IgD-negative memory B cell (primary cell): ENCODE measurements around the gene COL6A1. TPM values are rescaled to one million over a fixed set of nuclear protein-coding genes. Genes with fewer than 3 reads are reported as not detected.

Experiments used
- H3K27ac Mint-ChIP-seq, 3 donors: one replicate each; pipeline ENCODE4 v1.8.0; 2020 to 2022; ENCODE audit warnings: mild to moderate bottlenecking in 3 of 3, mixed read lengths in 3 of 3, moderate library complexity in 1 of 3
- H3K27me3 Mint-ChIP-seq: one replicate; pipeline ENCODE4 v1.8.0; 2021; ENCODE audit warnings: mixed read lengths
- H3K36me3 Mint-ChIP-seq: one replicate; pipeline ENCODE4 v1.8.0; 2020; ENCODE audit warnings: mild to moderate bottlenecking, mixed read lengths
- H3K4me1 Mint-ChIP-seq, 3 donors: one replicate each; pipeline ENCODE4 v1.8.0; 2020 to 2022; ENCODE audit warnings: mixed read lengths in 3 of 3, mild to moderate bottlenecking in 1 of 3
- H3K4me3 Mint-ChIP-seq, 4 donors: one replicate each; pipeline ENCODE4 v1.8.0; 2020 to 2022; ENCODE audit warnings: mild to moderate bottlenecking in 4 of 4, mixed read lengths in 4 of 4, moderate library complexity in 3 of 4
- H3K9me3 Mint-ChIP-seq, 3 donors: one replicate each; pipeline ENCODE4 v1.8.0; 2020 to 2021; ENCODE audit warnings: mixed read lengths in 3 of 3, mild to moderate bottlenecking in 1 of 3
- polyA plus RNA-seq: library from polyadenylated mRNA; unstranded; fragments of 300-500 nt; fragmentation: Illumina TruSeq; gene quantifications from one replicate; pipeline ENCODE4 v1.2.3, GENCODE V29; 2021

Gene COL6A1
- polyA plus RNA-seq, 1 donor from 2014 or later = not detected

- H3K27ac Mint-ChIP-seq = no peak overlapping the region
- peaks cover 6% of the 10 kb centered on the region for H3K27me3 Mint-ChIP-seq
- no peaks in the 10 kb centered on the region for H3K4me1 Mint-ChIP-seq
- H3K9me3 Mint-ChIP-seq = no peaks in the 10 kb centered on the region
- no peak overlapping the region for H3K4me3 Mint-ChIP-seq
- no peaks in the 10 kb centered on the region for H3K36me3 Mint-ChIP-seq
These were observed 70.5 kb downstream of the COL6A1 start for GRCh38 chr21:46051821-46052675.

GRCh38 chr21:46052703-46053651 lies 71.4 kb downstream of the COL6A1 start:
- peaks cover 12% of the 10 kb centered on the region for H3K27me3 Mint-ChIP-seq
- H3K4me3 Mint-ChIP-seq = no peak overlapping the region
- H3K9me3 Mint-ChIP-seq = no peaks in the 10 kb centered on the region
- no peak overlapping the region for H3K27ac Mint-ChIP-seq
- no peaks in the 10 kb centered on the region for H3K4me1 Mint-ChIP-seq
- no peaks in the 10 kb centered on the region for H3K36me3 Mint-ChIP-seq

GRCh38 chr21:46054031-46054430 lies 72.5 kb downstream of the COL6A1 start:
- Mint-ChIP-seq H3K27me3 (peaks cover 18% of the 10 kb centered on the region), H3K9me3 (no peaks in the 10 kb centered on the region), H3K4me1 (no peaks in the 10 kb centered on the region), H3K36me3 (no peaks in the 10 kb centered on the region), H3K4me3 (no peak overlapping the region), H3K27ac (no peak overlapping the region)

GRCh38 chr21:46054451-46054881 lies 72.9 kb downstream of the COL6A1 start:
- peaks cover 0 to 4% (median 4%) of the 10 kb centered on the region in 3 donors for H3K9me3 Mint-ChIP-seq
- H3K27me3 Mint-ChIP-seq = peaks cover 18% of the 10 kb centered on the region
- H3K36me3 Mint-ChIP-seq = peaks cover 3% of the 10 kb centered on the region
- H3K4me3 Mint-ChIP-seq = no peak overlapping the region
- H3K27ac Mint-ChIP-seq = no peak overlapping the region
- no peaks in the 10 kb centered on the region for H3K4me1 Mint-ChIP-seq

Other genes starting within 250 kb of the COL6A1 start
- gene COL6A2, start 116.3 kb downstream of the COL6A1 start, polyA plus RNA-seq = 0.14 TPM
- not detected for gene FTCD, start 173.8 kb downstream of the COL6A1 start, polyA plus RNA-seq
- 15.0 TPM for gene SPATC1L, start 202.7 kb downstream of the COL6A1 start, polyA plus RNA-seq
- 13.5 TPM for gene LSS, start 247.0 kb downstream of the COL6A1 start, polyA plus RNA-seq